ENCODE results near the gene CCDC141. TPM values are rescaled to one million over a fixed set of nuclear protein-coding genes. Genes with fewer than 3 reads are reported as not detected.
A peak's percentile ranks its signal among the peaks of the same experiment; 100 is the strongest.

The CCDC141 gene
- total RNA-seq, 1 donor = not detected

DNA sequence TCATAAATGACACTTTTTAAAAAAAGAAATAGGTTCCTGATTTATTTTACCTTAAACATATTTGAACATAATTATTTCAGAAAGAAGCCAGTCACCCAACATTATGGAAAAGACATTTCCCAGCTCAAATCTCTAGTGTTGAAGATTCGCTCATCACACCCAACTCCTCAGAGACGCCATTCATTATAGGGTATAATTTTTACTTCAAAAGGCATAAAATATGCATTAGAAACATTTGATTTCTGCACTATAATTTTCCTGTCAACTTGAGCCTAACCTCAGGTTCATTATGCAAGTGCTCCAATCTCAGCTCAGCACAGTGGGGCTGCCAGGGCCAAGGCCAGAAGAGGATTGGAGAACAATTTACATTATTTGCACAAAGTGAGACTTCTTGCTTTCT, 183.9 kb downstream of the CCDC141 start:
- no peak for DNase-seq (ENCODE audit: low read depth)
- no peak for TF ChIP-seq CTCF (IDR thresholded peaks at IDR 0.05; ENCODE audit: insufficient read depth, low read depth, low read length)
- no peak overlapping the region for H3K4me3 ChIP-seq (ENCODE audit: low read depth, low read length)

GRCh38 chr2:178865146-178865936, 184.6 kb downstream of the CCDC141 start:
- no peak for DNase-seq (ENCODE audit: low read depth)

DNA sequence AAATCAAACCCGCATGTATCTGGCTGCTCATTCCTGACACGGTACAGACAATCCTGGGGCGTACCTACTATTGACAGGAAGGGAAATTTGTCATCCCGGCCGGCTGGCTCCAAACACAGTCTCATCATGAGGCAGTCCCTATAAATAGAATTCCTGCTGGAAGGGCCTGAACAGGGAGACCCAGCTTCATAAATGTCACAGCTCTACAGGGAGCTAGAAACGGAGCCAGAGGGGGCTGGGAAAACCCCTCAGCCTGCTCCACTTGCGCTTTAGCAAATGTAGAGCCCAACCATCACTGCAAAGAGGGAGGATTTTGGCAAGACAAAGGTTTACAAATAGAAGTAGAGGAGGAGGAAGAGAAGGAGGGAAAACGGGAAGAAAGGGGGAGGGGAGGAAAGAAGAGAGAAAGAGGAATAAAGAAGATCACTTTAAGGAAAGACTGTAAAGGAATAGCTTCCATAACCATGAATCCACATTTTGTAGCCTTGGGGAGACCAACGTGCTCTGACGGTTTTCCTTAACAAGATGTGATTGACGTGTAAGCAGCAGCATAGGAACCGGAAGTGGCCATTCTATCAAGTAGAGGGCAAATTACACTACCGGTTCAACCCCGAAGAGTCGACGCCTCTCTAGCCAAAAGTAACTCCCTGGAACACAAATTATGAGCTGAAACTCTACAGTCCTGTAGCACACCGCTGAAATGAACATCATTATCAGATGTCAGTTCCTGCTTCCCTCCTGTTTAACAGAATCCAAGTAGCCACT, 185.9 kb downstream of the CCDC141 start:
- no peak for TF ChIP-seq CTCF (IDR thresholded peaks at IDR 0.05; ENCODE audit: insufficient read depth, low read depth, low read length)
- peak; percentile 10 for DNase-seq (ENCODE audit: low read depth)
- H3K4me3 ChIP-seq (ENCODE audit: low read depth, low read length) = no peak overlapping the region

More at GRCh38 chr2:178865146-178865936, 184.6 kb downstream of the CCDC141 start:
- no peak for TF ChIP-seq CTCF (IDR thresholded peaks at IDR 0.05; ENCODE audit: insufficient read depth, low read depth, low read length)
- no peak overlapping the region for H3K4me3 ChIP-seq (ENCODE audit: low read depth, low read length)

DNA sequence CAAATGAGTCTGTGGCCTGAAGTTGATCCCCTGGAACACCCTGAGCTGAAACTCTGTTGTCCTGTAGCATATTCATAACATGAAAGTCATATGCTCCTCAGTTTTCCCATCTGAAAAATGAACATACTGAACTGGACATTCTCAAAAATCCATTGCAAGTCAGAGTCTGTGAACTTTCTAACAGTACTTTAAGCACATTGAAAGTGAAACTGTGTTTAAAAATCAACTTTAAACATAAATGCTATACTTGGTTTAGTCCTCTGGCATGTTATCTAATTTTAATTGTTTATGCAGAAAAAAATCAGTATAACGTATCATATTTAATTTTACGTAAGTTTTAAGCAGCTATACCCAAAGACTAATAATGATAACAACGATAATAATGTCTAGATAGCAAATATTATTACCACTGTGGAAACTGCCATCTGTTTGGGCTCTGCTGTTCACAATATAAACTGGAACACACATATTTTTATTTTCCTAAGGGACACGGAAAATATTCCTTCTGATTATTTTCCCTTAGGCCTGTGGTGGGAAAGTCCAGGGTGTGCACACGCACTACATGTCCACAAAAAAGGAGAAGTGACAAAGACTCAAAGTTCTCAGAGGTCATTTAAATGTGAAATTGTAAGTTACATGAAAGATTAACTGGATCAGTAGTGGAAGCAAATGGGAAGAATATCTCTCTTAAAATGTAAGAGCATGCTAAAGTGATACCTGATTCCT, 186.6 kb downstream of the CCDC141 start:
- no peak for DNase-seq (ENCODE audit: low read depth)
- no peak overlapping the region for H3K4me3 ChIP-seq (ENCODE audit: low read depth, low read length)
- no peak for TF ChIP-seq CTCF (IDR thresholded peaks at IDR 0.05; ENCODE audit: insufficient read depth, low read depth, low read length)

DNA sequence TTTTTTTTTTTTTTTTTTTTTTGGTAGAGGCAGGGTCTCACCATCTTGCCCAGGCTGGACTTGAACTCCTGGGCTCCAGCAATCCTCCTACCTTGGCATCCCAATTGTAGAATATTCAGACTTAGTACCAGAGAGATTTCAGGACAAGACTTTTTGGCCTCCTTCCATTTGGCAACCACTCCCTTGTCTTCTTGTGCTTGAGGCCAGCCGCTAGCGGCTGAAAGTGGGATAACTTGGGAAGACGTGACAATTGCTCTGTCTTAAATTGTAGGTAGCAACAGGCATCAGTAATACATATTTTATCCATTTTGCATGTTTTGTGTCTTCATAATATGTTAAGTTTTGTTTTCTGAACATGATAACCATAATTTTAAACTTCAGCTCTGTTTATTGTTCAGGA, 189.4 kb downstream of the CCDC141 start:
- TF ChIP-seq CTCF (IDR thresholded peaks at IDR 0.05; ENCODE audit: insufficient read depth, low read depth, low read length) = peak; percentile 6
- H3K4me3 ChIP-seq (ENCODE audit: low read depth, low read length) = no peak overlapping the region
- DNase-seq (ENCODE audit: low read depth) = no peak

DNA sequence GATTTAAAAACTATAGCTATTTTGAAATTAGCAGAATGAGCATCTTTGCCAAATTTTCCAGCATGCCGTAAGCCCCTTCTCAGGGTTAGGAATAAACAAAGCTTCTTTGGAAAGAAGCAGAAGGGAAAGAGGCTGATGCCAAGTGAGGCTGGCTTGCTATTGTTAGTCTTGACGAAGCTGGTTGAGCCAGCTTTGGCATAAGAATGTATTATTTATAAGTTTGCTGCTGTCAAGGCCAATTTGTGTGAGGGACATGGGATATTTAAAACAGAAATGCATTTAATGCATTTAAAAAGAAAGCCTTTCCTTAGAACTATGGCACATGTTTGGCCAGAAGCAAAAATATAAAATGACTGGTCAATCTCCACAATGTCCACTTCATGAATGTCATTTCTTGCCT, 190.2 kb downstream of the CCDC141 start:
- DNase-seq (ENCODE audit: low read depth) = no peak
- TF ChIP-seq CTCF (IDR thresholded peaks at IDR 0.05; ENCODE audit: insufficient read depth, low read depth, low read length) = no peak
- H3K4me3 ChIP-seq (ENCODE audit: low read depth, low read length) = no peak overlapping the region
